B cell (primary cell): Measurements from ENCODE around the gene GTPBP3. TPM values are rescaled to one million over a fixed set of nuclear protein-coding genes. Genes with fewer than 3 reads are reported as not detected.
A peak's percentile ranks its signal among the peaks of the same experiment; 100 is the strongest.

Experiments
- ATAC-seq: fragments of 200-7000 bp; cut with Tn5 transposase; one replicate; pipeline ENCODE4 v1.10.0; 2021; ENCODE audit warnings: low read depth, mild to moderate bottlenecking, moderate number of reproducible peaks, moderate library complexity
- CTCF ChIA-PET: fragments of 350-600 bp; sonication (Branson Sonifier 250); formaldehyde crosslinking; loops from one replicate; lab custom pipeline; 2021; ENCODE audit warnings: antibody characterized with exemption, inconsistent platforms; lab: Charles Lee
- POLR2A ChIA-PET: fragments of 350-600 bp; sonication (Branson Sonifier 250); formaldehyde crosslinking; loops from one replicate; lab custom pipeline; 2021; ENCODE audit warnings: antibody characterized with exemption; lab: Charles Lee
- DNase-seq: peaks from one replicate; pipeline ENCODE4 v3.0.0; 2013
- H2AFZ ChIP-seq: 2 replicates; pipeline ENCODE4 v1.6.1; 2012; ENCODE audit warnings: mild to moderate bottlenecking, low read depth, low read length; ENCODE audit not compliant: insufficient read depth, poor library complexity, severe bottlenecking
- H3K27ac ChIP-seq, 2 donors: 1 replicate in 1 of 2; 2 replicates in 1 of 2; pipeline ENCODE4 v1.5.1; 2012 to 2013; ENCODE audit warnings: low read length in 2 of 2, mild to moderate bottlenecking in 2 of 2, moderate library complexity in 1 of 2
- H3K27me3 ChIP-seq, 4 experiments: fragments of 200-600 bp in 1 of 4; sonication (generic) in 1 of 4; replicated peaks in 1 of 4; 1 replicate in 2 of 4; 2 replicates in 2 of 4; pipeline versions ENCODE4 v1.6.1 to v1.7.0; 2013 to 2016; ENCODE audit warnings: low read length in 3 of 4, mild to moderate bottlenecking in 2 of 4, mixed read lengths in 1 of 4, moderate library complexity in 1 of 4; ENCODE audit not compliant: insufficient read depth in 4 of 4, control insufficient read depth in 3 of 4; ENCODE audit errors: control extremely low read depth in 1 of 4
- H3K36me3 ChIP-seq, 2 experiments: replicated peaks in 1 of 2; 1 replicate in 1 of 2; 2 replicates in 1 of 2; pipeline versions ENCODE4 v1.6.1 to v1.7.1; 2013; ENCODE audit warnings: low read length in 1 of 2; ENCODE audit not compliant: insufficient read depth in 2 of 2, control insufficient read depth in 1 of 2; ENCODE audit errors: control extremely low read depth in 1 of 2, extremely low read depth in 1 of 2
- H3K4me1 ChIP-seq, 2 donors: fragments of 200-600 bp in 1 of 2; sonication (generic) in 1 of 2; 1 replicate in 1 of 2; 2 replicates in 1 of 2; pipeline versions ENCODE4 v1.5.1 to v1.6.1; 2013 to 2017; ENCODE audit warnings: low read length in 2 of 2; ENCODE audit not compliant: control insufficient read depth in 2 of 2, insufficient read depth in 2 of 2
- H3K4me2 ChIP-seq: replicated peaks from 2 replicates; pipeline ENCODE3; 2012; ENCODE audit warnings: mild to moderate bottlenecking, low read depth, low read length; ENCODE audit not compliant: poor library complexity, severe bottlenecking
- H3K4me3 ChIP-seq, 5 experiments: fragments of 200-600 bp in 1 of 5; sonication (generic) in 1 of 5; 1 replicate in 3 of 5; 2 replicates in 2 of 5; pipeline versions ENCODE4 v1.5.1 to v1.7.0; 2011 to 2016; ENCODE audit warnings: low read length in 4 of 5, mild to moderate bottlenecking in 4 of 5, low read depth in 2 of 5, control low read depth in 1 of 5, moderate library complexity in 1 of 5; ENCODE audit not compliant: insufficient read depth in 1 of 5; ENCODE audit errors: control extremely low read depth in 1 of 5, extremely low read depth in 1 of 5
- H3K79me2 ChIP-seq: fragments of 200-600 bp; sonication (generic); one replicate; pipeline ENCODE4 v1.6.0; 2016; ENCODE audit warnings: low read length; ENCODE audit not compliant: control insufficient read depth, insufficient read depth
- H3K9ac ChIP-seq: fragments of 200-600 bp; sonication (generic); 2 replicates; pipeline ENCODE4 v1.6.1; 2017; ENCODE audit warnings: mild to moderate bottlenecking, low read length, moderate library complexity
- H3K9me3 ChIP-seq, 3 donors: one replicate each; pipeline versions ENCODE4 v1.6.1 to v1.7.1; 2013; ENCODE audit warnings: low read length in 2 of 3; ENCODE audit not compliant: control insufficient read depth in 2 of 3, insufficient read depth in 1 of 3; ENCODE audit errors: control extremely low read depth in 1 of 3
- H4K20me1 ChIP-seq: 2 replicates; pipeline ENCODE4 v1.6.0; 2012; ENCODE audit warnings: mild to moderate bottlenecking, low read length; ENCODE audit not compliant: insufficient read depth, control insufficient read depth, poor library complexity, severe bottlenecking
- H3K27ac Mint-ChIP-seq: one replicate; pipeline ENCODE4 v1.8.0; 2021; ENCODE audit warnings: mixed read lengths
- H3K27me3 Mint-ChIP-seq: one replicate; pipeline ENCODE4 v1.8.0; 2021; ENCODE audit warnings: mixed read lengths
- H3K4me1 Mint-ChIP-seq: one replicate; pipeline ENCODE4 v1.8.0; 2021; ENCODE audit warnings: mixed read lengths
- H3K4me3 Mint-ChIP-seq: one replicate; pipeline ENCODE4 v1.8.0; 2021; ENCODE audit warnings: mixed read lengths
- H3K9me3 Mint-ChIP-seq: one replicate; pipeline ENCODE4 v1.8.0; 2022; ENCODE audit warnings: mixed read lengths; ENCODE audit not compliant: insufficient read depth
- EZH2 ChIP-seq: IDR thresholded peaks from 2 replicates; pipeline ENCODE4 v1.6.1; 2012; ENCODE audit warnings: borderline replicate concordance, low read depth, mild to moderate bottlenecking, moderate library complexity, low read length; ENCODE audit not compliant: insufficient read depth, poor library complexity, severe bottlenecking
- WGBS: methylation state at CpG from one replicate; pipeline ENCODE4 v1.1.5; 2013; ENCODE audit warnings: missing lambda C conversion rate; ENCODE audit not compliant: insufficient coverage; 5-methylcytosine and 5-hydroxymethylcytosine counted together
- intact Hi-C: fragments of 100-400 bp; cut with micrococcal nuclease; formaldehyde crosslinking; loops from one replicate; pipeline ENCODE4 v1.10.0; 2022
- polyA plus RNA-seq: library from polyadenylated mRNA; depleted of rRNA; stranded (reverse); fragments of >200 nt; gene quantifications from 2 replicates; pipeline ENCODE4 v1.2.3, GENCODE V29; 2012
- total RNA-seq, 2 donors: library from RNA; stranded (reverse); fragments of 120-200 nt in 1 of 2; gene quantifications; 1 replicate in 1 of 2; 2 replicates in 1 of 2; pipeline versions ENCODE4 v1.2.3 to v1.2.4, GENCODE V29; 2013 to 2022
- TF ChIP-seq, protein P1 (sequence below): fragments of 200-600 bp; IDR thresholded peaks from one replicate; pipeline ENCODE4 v1.8.0; 2022; ENCODE audit warnings: antibody characterized with exemption, mild to moderate bottlenecking

Gene GTPBP3
- total and polyA plus RNA-seq, 2 donors (not counting 1 experiment from before 2014, with no cell fraction given): 41.6 to 44.9 TPM

DNA sequence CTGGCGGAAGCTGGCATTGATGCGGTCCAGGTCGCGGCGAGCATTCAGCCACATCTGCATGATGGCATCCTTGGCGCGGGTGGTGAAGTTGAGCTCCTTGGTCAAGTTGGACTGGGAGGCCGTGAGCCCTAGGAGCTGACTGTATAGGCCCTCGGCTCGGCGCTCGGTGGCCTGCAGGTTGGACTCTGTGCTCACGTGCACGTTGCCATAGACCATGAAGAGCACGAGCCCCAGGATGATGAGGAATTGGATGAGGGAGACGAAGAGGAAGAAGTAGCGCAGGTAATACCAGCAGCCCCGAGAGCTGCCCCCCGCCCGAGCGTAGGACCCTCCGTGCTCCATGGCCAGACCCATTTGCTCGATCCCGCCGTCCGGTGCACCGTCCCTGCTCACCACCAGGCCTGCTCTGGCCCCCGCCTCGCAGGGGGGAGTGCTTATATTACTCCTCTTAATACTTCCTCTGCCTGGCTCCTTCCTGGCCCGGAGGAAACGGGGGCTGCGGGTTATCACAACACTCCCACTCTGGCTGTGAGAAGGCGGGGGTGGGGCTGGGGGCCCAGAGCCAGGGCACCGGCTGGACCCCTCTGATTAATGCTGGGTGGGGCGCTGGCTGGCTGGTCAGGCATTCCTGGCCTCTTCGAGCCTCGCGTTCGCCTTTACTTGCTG lies 39.7 kb downstream of the GTPBP3 start, which contains the start of gene PLVAP:
Gene PLVAP, minus strand, starts transcription at position 408 of the 666 bp plus-strand sequence. Its CDS starts 54 bp downstream, at position 354.
- CTCF ChIA-PET: interaction anchor here (0.8 to 4.6 kb wide), 3 partner anchors 9 to 18 kb away, joined by 3 to 23 read pairs (median 3); no protein-coding TSS in a partner anchor

More for the DNA sequence above, 39.7 kb downstream of the GTPBP3 start, which contains the start of gene PLVAP:
- ATAC-seq (no peak), DNase-seq (no peak)
- no peaks in the 10 kb centered on the region for H4K20me1 ChIP-seq
- H3K9me3 Mint-ChIP-seq: no peaks in the 10 kb centered on the region
- TF ChIP-seq EZH2: no peak
- TF ChIP-seq, protein P1, sequence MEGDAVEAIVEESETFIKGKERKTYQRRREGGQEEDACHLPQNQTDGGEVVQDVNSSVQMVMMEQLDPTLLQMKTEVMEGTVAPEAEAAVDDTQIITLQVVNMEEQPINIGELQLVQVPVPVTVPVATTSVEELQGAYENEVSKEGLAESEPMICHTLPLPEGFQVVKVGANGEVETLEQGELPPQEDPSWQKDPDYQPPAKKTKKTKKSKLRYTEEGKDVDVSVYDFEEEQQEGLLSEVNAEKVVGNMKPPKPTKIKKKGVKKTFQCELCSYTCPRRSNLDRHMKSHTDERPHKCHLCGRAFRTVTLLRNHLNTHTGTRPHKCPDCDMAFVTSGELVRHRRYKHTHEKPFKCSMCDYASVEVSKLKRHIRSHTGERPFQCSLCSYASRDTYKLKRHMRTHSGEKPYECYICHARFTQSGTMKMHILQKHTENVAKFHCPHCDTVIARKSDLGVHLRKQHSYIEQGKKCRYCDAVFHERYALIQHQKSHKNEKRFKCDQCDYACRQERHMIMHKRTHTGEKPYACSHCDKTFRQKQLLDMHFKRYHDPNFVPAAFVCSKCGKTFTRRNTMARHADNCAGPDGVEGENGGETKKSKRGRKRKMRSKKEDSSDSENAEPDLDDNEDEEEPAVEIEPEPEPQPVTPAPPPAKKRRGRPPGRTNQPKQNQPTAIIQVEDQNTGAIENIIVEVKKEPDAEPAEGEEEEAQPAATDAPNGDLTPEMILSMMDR: no peak
- H3K27ac ChIP-seq: no peak within 1 kb of the TSS
- peaks cover 0 to 33% (median 5%) of the 10 kb centered on the region in 4 experiments for H3K27me3 ChIP-seq
- peaks cover 19% of the 10 kb centered on the region for H3K4me1 Mint-ChIP-seq
- no peaks in the 10 kb centered on the region for H3K79me2 ChIP-seq
- H3K27me3 Mint-ChIP-seq: peaks cover 19% of the 10 kb centered on the region
- H3K27ac Mint-ChIP-seq: no peak within 1 kb of the TSS
- POLR2A ChIA-PET: interaction anchor here (0.6 kb wide), 1 partner anchor 916 kb away, joined by 7 read pairs; no protein-coding TSS in a partner anchor
- H3K4me1 ChIP-seq: peaks cover 15 to 27% of the 10 kb centered on the region in 2 donors
- H3K4me3 Mint-ChIP-seq: no peak within 1 kb of the TSS
- peak within 1 kb of the TSS; percentile 35 for H3K4me2 ChIP-seq
- 50% methylated on average over 34 of the region's 39 CpGs for WGBS
- intact Hi-C loops: no loop called here
- no peak within 1 kb of the TSS for H3K4me3 ChIP-seq
- no peak within 1 kb of the TSS for H2AFZ ChIP-seq
- H3K36me3 ChIP-seq: no peaks in the 10 kb centered on the region
- H3K9me3 ChIP-seq: peaks cover 0 to 14% (median 4%) of the 10 kb centered on the region in 3 donors
- no peak within 1 kb of the TSS for H3K9ac ChIP-seq
